ENCODE measurements around the gene ERFE.

Gene ERFE

GRCh38 chr2:238130111-238130695 is 28.6 kb upstream of the ERFE start:
- TF ChIP-seq GATA1 (IDR thresholded peaks at IDR 0.05; ENCODE audit: low read depth, low read length) (no peak), POLR2A (IDR thresholded peaks at IDR 0.05; ENCODE audit: low read length) (no peak)
- no peak for DNase-seq

- TF ChIP-seq GATA1 (IDR thresholded peaks at IDR 0.05; ENCODE audit: low read depth, low read length), result no peak
- TF ChIP-seq POLR2A (IDR thresholded peaks at IDR 0.05; ENCODE audit: low read length), result no peak
- DNase-seq, result no peak
Observed at GRCh38 chr2:238130696-238131628, 27.8 kb upstream of the ERFE start.

- DNase-seq, result no peak
- TF ChIP-seq POLR2A (IDR thresholded peaks at IDR 0.05; ENCODE audit: low read length) (no peak), GATA1 (IDR thresholded peaks at IDR 0.05; ENCODE audit: low read depth, low read length) (no peak)
Observed at GRCh38 chr2:238131761-238132462, 26.9 kb upstream of the ERFE start.

- TF ChIP-seq POLR2A (IDR thresholded peaks at IDR 0.05; ENCODE audit: low read length) (no peak), GATA1 (IDR thresholded peaks at IDR 0.05; ENCODE audit: low read depth, low read length) (no peak)
- no peak for DNase-seq
Observed at GRCh38 chr2:238132463-238133450, 26.0 kb upstream of the ERFE start.

- TF ChIP-seq GATA1 (IDR thresholded peaks at IDR 0.05; ENCODE audit: low read depth, low read length) (no peak), POLR2A (IDR thresholded peaks at IDR 0.05; ENCODE audit: low read length) (no peak)
- DNase-seq, result no peak
Observed at GRCh38 chr2:238133499-238134392, 25.0 kb upstream of the ERFE start.

- TF ChIP-seq POLR2A (IDR thresholded peaks at IDR 0.05; ENCODE audit: low read length) (no peak), GATA1 (IDR thresholded peaks at IDR 0.05; ENCODE audit: low read depth, low read length) (no peak)
Observed at GRCh38 chr2:238134393-238134785, 24.4 kb upstream of the ERFE start.

GRCh38 chr2:238135601-238136150 is 23.1 kb upstream of the ERFE start:
- TF ChIP-seq POLR2A (IDR thresholded peaks at IDR 0.05; ENCODE audit: low read length) (no peak), GATA1 (IDR thresholded peaks at IDR 0.05; ENCODE audit: low read depth, low read length) (no peak)

More at GRCh38 chr2:238134393-238134785, 24.4 kb upstream of the ERFE start:
- DNase-seq, result no peak

GRCh38 chr2:238136820-238137537 is 21.8 kb upstream of the ERFE start:
- no peak for DNase-seq
- TF ChIP-seq POLR2A (IDR thresholded peaks at IDR 0.05; ENCODE audit: low read length), result no peak
- no peak for TF ChIP-seq GATA1 (IDR thresholded peaks at IDR 0.05; ENCODE audit: low read depth, low read length)

More at GRCh38 chr2:238135601-238136150, 23.1 kb upstream of the ERFE start:
- no peak for DNase-seq

GRCh38 chr2:238137885-238138284 is 20.9 kb upstream of the ERFE start:
- DNase-seq, result no peak
- no peak for TF ChIP-seq POLR2A (IDR thresholded peaks at IDR 0.05; ENCODE audit: low read length)
- no peak for TF ChIP-seq GATA1 (IDR thresholded peaks at IDR 0.05; ENCODE audit: low read depth, low read length)

GRCh38 chr2:238138331-238139195 is 20.2 kb upstream of the ERFE start, which contains the start of gene KLHL30:
Gene KLHL30, plus strand, starts transcription at chr2:238138668. Its CDS starts 2,087 bp downstream, at chr2:238140755.
- no peak for DNase-seq
- TF ChIP-seq GATA1 (IDR thresholded peaks at IDR 0.05; ENCODE audit: low read depth, low read length) (no peak), POLR2A (IDR thresholded peaks at IDR 0.05; ENCODE audit: low read length) (no peak)
